A549 (cell line): ENCODE measurements around the gene PRDM10. TPM values are rescaled to one million over a fixed set of nuclear protein-coding genes. Genes with fewer than 3 reads are reported as not detected.

Source experiments
- ATAC-seq, 2 experiments: fragments of 200-7000 bp in 1 of 2; fragments of >200 bp in 1 of 2; cut with Nextera tagmentation in 1 of 2; cut with Tn5 transposase in 1 of 2; 3 replicates each; pipeline versions ENCODE4 v1.8.0 to v1.9.1; 2018 to 2020; ENCODE audit warnings: mild to moderate bottlenecking in 1 of 2, moderate library complexity in 1 of 2
- CTCF ChIA-PET: fragments of 300-600 bp; sonication (Branson Sonifier 250); formaldehyde crosslinking; extraction: SDS; loops from one replicate; lab custom pipeline; 2021; ENCODE audit warnings: antibody characterized with exemption, inconsistent platforms; lab: Yijun Ruan, JAX
- POLR2A ChIA-PET: fragments of 350-600 bp; formaldehyde crosslinking; extraction: SDS; loops from one replicate; lab custom pipeline; 2021; ENCODE audit warnings: antibody characterized with exemption, inconsistent platforms; lab: Yijun Ruan, JAX
- DNase-seq, 2 experiments: peaks; one replicate each; pipeline versions ENCODE4 v3.0.0 to v3.0.0-alpha.2; 2011 to 2016; ENCODE audit warnings: low read depth in 1 of 2, low spot score in 1 of 2
- FAIRE-seq: peaks from 2 replicates; lab custom pipeline; 2011; peaks lifted over from hg19 to GRCh38; lab: Jason Lieb, UNC
- H3K27ac ChIP-seq, 2 experiments: fragments of >200 bp; sonication (Bioruptor Twin); formaldehyde crosslinking; 3 replicates each; pipeline ENCODE4 v1.5.1; 2016 to 2017
- H3K4me1 ChIP-seq: fragments of >200 bp; sonication (Bioruptor Twin); formaldehyde crosslinking; 3 replicates; pipeline ENCODE4 v1.6.1; 2016
- H3K4me2 ChIP-seq: fragments of >200 bp; sonication (Bioruptor Twin); formaldehyde crosslinking; 3 replicates; pipeline ENCODE4 v1.6.1; 2016
- H3K4me3 ChIP-seq: fragments of >200 bp; sonication (Bioruptor Twin); formaldehyde crosslinking; 3 replicates; pipeline ENCODE4 v1.5.1; 2016
- H3K9me3 ChIP-seq: fragments of >200 bp; sonication (Bioruptor Twin); formaldehyde crosslinking; 3 replicates; pipeline ENCODE4 v1.6.1; 2016
- BHLHE40 ChIP-seq: IDR thresholded peaks from 2 replicates; pipeline ENCODE4 v1.6.1; 2012; ENCODE audit warnings: low read depth, low read length, inconsistent platforms
- CBX2 ChIP-seq: fragments of 200-600 bp; sonication (generic); IDR thresholded peaks from 2 replicates; pipeline ENCODE4 v1.6.1; 2016; ENCODE audit warnings: low read depth, mild to moderate bottlenecking, borderline replicate concordance
- CBX8 ChIP-seq: fragments of 200-600 bp; sonication (generic); IDR thresholded peaks from 2 replicates; pipeline ENCODE4 v1.6.1; 2016
- CHD2 ChIP-seq: fragments of 150-350 bp; IDR thresholded peaks from 2 replicates; pipeline ENCODE4 v1.6.1; 2014; ENCODE audit warnings: low read length; ENCODE audit not compliant: partially characterized antibody
- CHD4 ChIP-seq: fragments of 200-600 bp; sonication (generic); IDR thresholded peaks from 2 replicates; pipeline ENCODE4 v1.6.1; 2016; ENCODE audit warnings: antibody characterized with exemption, mild to moderate bottlenecking, borderline replicate concordance
- EHMT2 ChIP-seq: fragments of 200-600 bp; sonication (generic); IDR thresholded peaks from 2 replicates; pipeline ENCODE4 v1.6.1; 2016; ENCODE audit warnings: antibody characterized with exemption, low read depth, mild to moderate bottlenecking, moderate library complexity
- FOSL2 ChIP-seq, 2 experiments: fragments of 450-650 bp in 1 of 2; fragments of >200 bp in 1 of 2; sonication (Bioruptor Twin) in 1 of 2; formaldehyde crosslinking; IDR thresholded peaks; 2 replicates each; pipeline versions ENCODE4 v1.5.0 to v1.6.1; 2016 to 2020; ENCODE audit warnings: mild to moderate bottlenecking in 1 of 2, moderate library complexity in 1 of 2
- FOXS1 ChIP-seq: fragments of 250-450 bp; sonication (Bioruptor Pico); IDR thresholded peaks from 2 replicates; pipeline ENCODE4 v1.5.0; 2020; ENCODE audit warnings: mild to moderate bottlenecking, moderate library complexity
- KDM1A ChIP-seq: fragments of 200-600 bp; sonication (generic); IDR thresholded peaks from 2 replicates; pipeline ENCODE4 v1.6.1; 2016; ENCODE audit warnings: low read depth, mild to moderate bottlenecking
- MAZ ChIP-seq: fragments of 150-350 bp; IDR thresholded peaks from 2 replicates; pipeline ENCODE4 v1.6.1; 2014; ENCODE audit warnings: antibody characterized with exemption, low read depth, low read length, borderline replicate concordance
- MYC ChIP-seq: IDR thresholded peaks from 2 replicates; pipeline ENCODE4 v1.6.1; 2012; ENCODE audit warnings: mild to moderate bottlenecking, inconsistent platforms, low read length, improper control_type of control experiment, borderline replicate concordance
- NFE2L2 ChIP-seq: fragments of 150-350 bp; conservative IDR thresholded peaks from 2 replicates; pipeline ENCODE4 v1.6.1; 2014; ENCODE audit warnings: low read length
- NPAS2 ChIP-seq: fragments of 250-450 bp; sonication (Bioruptor Pico); IDR thresholded peaks from 2 replicates; pipeline ENCODE4 v1.8.0; 2022; ENCODE audit warnings: mild to moderate bottlenecking, moderate library complexity, borderline replicate concordance
- POLR2A ChIP-seq: IDR thresholded peaks from 2 replicates; pipeline ENCODE4 v1.6.1; 2012; ENCODE audit warnings: mild to moderate bottlenecking, low read length
- POLR2AphosphoS2 ChIP-seq: conservative IDR thresholded peaks from 2 replicates; pipeline ENCODE4 v1.6.1; 2012; ENCODE audit warnings: low read length, improper control_type of control experiment, inconsistent platforms
- RFX5 ChIP-seq: fragments of 450-650 bp; IDR thresholded peaks from 2 replicates; pipeline ENCODE4 v1.7.1; 2014; ENCODE audit warnings: antibody characterized with exemption, mild to moderate bottlenecking, moderate library complexity
- RNF2 ChIP-seq: fragments of 200-600 bp; sonication (generic); IDR thresholded peaks from 2 replicates; pipeline ENCODE4 v1.6.1; 2016; ENCODE audit warnings: low read depth, mild to moderate bottlenecking, antibody characterized with exemption, moderate library complexity, borderline replicate concordance
- SMC3 ChIP-seq: fragments of >200 bp; sonication (Bioruptor Twin); formaldehyde crosslinking; IDR thresholded peaks from 3 replicates; pipeline ENCODE4 v1.6.1; 2018; ENCODE audit warnings: inconsistent platforms
- ZFP36 ChIP-seq: fragments of 450-650 bp; IDR thresholded peaks from 2 replicates; pipeline ENCODE4 v1.6.1; 2014; ENCODE audit warnings: borderline replicate concordance; ENCODE audit not compliant: partially characterized antibody
- WGBS: methylation state at CpG from one replicate; pipeline ENCODE4 v1.1.6; 2017; ENCODE audit errors: missing lambda C conversion rate; 5-methylcytosine and 5-hydroxymethylcytosine counted together
- polyA plus RNA-seq, 4 experiments: library from polyadenylated mRNA; depleted of rRNA in 3 of 4; stranded (reverse); fragments of >200 nt; fragmentation: RNase III in 1 of 4; extraction: RNeasy Plus Mini Kit Qiagen cat#74134 plus additional on column Dnase treatment in 1 of 4; gene quantifications; 2 replicates in 3 of 4; 3 replicates in 1 of 4; pipeline ENCODE4 v1.2.3, GENCODE V29; 2011 to 2017
- TF ChIP-seq, protein P1 (sequence below): fragments of >200 bp; sonication (Bioruptor Twin); formaldehyde crosslinking; IDR thresholded peaks from 3 replicates; pipeline ENCODE4 v1.5.1; 2016
- TF ChIP-seq, protein P2 (sequence below): IDR thresholded peaks from 2 replicates; pipeline ENCODE4 v1.6.1; 2012
- TF ChIP-seq, protein P3 (sequence below): fragments of 250-450 bp; sonication (Bioruptor Pico); IDR thresholded peaks from 2 replicates; pipeline ENCODE4 v1.5.0; 2020; ENCODE audit warnings: low read depth, mild to moderate bottlenecking, moderate library complexity
- TF ChIP-seq, protein P4 (sequence below): fragments of >200 bp; sonication (Bioruptor Twin); formaldehyde crosslinking; IDR thresholded peaks from 2 replicates; pipeline ENCODE4 v1.6.1; 2016
- TF ChIP-seq, protein P5 (sequence below): IDR thresholded peaks from 2 replicates; pipeline ENCODE4 v1.6.1; 2012
- TF ChIP-seq, protein P6 (sequence below): fragments of >200 bp; sonication (Bioruptor Twin); formaldehyde crosslinking; IDR thresholded peaks from 3 replicates; pipeline ENCODE4 v1.6.1; 2016

Gene PRDM10
- polyA plus RNA-seq, 2 of the 4 experiments (the other 2 are of a cell fraction), result 3.1 to 4.0 TPM

DNA sequence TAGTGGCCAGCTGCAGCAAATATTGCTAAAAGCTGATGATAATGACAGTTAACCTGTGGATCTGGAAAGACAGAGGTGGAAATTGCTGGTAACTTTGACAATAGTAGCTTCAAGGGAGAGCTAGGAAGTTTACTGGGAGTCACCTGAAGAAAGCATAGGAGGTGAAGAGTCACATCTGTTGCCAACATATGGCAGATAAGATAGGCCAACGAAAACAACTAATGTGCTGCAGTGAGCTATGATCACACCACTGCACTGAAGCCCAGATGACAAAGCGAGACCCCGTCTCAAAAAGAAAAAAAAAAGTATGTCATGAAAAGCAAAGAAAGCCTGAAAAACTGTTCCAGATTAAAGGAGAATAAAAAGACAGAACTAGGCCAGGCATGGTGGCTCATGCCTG is 4.3 kb upstream of the PRDM10 start:
- FAIRE-seq (no peak), DNase-seq (no peak), ATAC-seq (no peak)
- CTCF ChIA-PET, result interaction anchor here (0.8 kb wide), 1 partner anchor 125 kb away, joined by 3 read pairs; no protein-coding TSS in a partner anchor
- H3K4me3 ChIP-seq, result no peak overlapping the region
- POLR2A ChIA-PET, result no interaction called here
- H3K4me2 ChIP-seq, result no peak overlapping the region
- H3K27ac ChIP-seq, result no peak overlapping the region
- 80% methylated on average over 3 of the region's 3 CpGs for WGBS
- peaks cover 6% of the 10 kb centered on the region; the same call in 2 of the 3 replicates for H3K4me1 ChIP-seq
- TF ChIP-seq, protein P1, sequence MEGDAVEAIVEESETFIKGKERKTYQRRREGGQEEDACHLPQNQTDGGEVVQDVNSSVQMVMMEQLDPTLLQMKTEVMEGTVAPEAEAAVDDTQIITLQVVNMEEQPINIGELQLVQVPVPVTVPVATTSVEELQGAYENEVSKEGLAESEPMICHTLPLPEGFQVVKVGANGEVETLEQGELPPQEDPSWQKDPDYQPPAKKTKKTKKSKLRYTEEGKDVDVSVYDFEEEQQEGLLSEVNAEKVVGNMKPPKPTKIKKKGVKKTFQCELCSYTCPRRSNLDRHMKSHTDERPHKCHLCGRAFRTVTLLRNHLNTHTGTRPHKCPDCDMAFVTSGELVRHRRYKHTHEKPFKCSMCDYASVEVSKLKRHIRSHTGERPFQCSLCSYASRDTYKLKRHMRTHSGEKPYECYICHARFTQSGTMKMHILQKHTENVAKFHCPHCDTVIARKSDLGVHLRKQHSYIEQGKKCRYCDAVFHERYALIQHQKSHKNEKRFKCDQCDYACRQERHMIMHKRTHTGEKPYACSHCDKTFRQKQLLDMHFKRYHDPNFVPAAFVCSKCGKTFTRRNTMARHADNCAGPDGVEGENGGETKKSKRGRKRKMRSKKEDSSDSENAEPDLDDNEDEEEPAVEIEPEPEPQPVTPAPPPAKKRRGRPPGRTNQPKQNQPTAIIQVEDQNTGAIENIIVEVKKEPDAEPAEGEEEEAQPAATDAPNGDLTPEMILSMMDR, result no peak
- TF ChIP-seq RNF2 (no peak), FOXS1 (CRISPR knock-in tag) (no peak)
- no peaks in the 10 kb centered on the region for H3K9me3 ChIP-seq

DNA sequence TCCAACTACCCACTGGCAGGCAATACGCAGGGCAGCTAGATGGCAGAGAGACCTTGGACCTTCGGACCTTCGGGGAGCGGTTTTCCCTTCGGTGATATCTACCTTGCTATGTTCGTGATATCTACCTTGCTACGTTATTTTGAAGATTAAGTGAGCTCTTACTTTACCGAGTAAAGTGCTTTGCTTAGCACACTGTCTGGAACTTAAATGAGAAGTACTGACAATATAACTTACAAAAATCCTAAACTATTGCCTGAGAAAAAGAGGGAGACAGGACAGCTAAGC is 1.0 kb upstream of the PRDM10 start:
- 1% methylated on average over 8 of the region's 8 CpGs for WGBS
- Histone ChIP-seq H3K27ac (peak overlapping the region; percentile 99 to 100), H3K4me1 (peaks cover 19% of the 10 kb centered on the region), H3K4me2 (peak overlapping the region; percentile 74), H3K9me3 (no peaks in the 10 kb centered on the region), H3K4me3 (peak overlapping the region; percentile 63)
- ATAC-seq (no peak), DNase-seq (no peak), FAIRE-seq (no peak)
- no peak for TF ChIP-seq FOXS1 (CRISPR knock-in tag)
- POLR2A ChIA-PET, result interaction anchor here (0.6 to 3.2 kb wide), 10 partner anchors 11 to 142 kb away, joined by 3 to 53 read pairs (median 12); partner anchors contain the start of gene APLP2
- CTCF ChIA-PET, result interaction anchor here (0.8 to 1.5 kb wide), 6 partner anchors 26 to 128 kb away, joined by 3 to 6 read pairs (median 4); no protein-coding TSS in a partner anchor

DNA sequence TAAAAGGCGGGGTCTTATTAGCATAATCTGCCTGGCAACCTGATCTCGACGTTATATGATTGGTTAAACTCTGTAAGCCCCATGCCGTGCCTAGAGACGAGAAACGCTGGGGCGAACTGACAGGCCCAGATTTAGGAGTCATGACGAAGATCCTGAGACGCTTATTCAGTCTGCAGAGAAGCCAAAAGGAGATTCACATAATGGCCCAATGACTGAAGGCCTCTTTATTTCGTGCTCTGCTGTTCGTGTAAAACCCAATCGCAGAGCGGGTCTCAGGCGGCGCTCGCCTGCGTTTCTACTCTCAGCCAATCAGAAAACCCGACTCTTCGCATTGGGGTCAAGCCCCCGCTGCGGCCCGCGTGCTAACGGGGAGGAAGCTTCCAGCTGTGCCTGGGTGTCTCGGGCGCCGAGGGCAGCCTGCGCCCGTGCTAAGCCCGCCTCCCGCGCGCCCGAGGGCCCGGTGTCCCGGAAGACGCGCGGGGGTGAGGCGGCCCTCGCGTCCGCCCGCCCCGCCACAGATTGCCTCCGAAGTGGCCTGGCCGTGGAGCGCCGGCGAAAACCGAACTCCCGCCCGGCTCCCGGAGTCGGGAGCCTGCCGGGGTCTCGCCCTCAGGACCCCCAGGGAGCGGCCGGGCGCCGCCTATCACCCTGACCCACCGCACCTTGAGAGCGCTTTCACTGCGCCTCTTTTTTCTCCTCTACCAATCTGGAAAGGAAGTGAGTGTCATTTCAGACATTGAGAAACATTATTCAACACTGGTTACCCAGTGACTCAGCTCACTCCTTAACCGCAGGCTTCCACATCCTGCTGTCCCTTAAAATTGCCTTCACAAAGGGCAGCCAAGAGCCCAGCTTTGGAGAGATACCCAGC is 446 bp upstream of the PRDM10 start:
- ATAC-seq, result peak; percentile 85 to 89
- WGBS, result 3% methylated on average over 31 of the region's 65 CpGs
- Histone ChIP-seq H3K27ac (peak overlapping the region; percentile 99 to 100), H3K9me3 (no peaks in the 10 kb centered on the region), H3K4me3 (peak overlapping the region; percentile 63), H3K4me1 (peaks cover 19% of the 10 kb centered on the region), H3K4me2 (peak overlapping the region; percentile 74)
- ChIA-PET POLR2A (interaction anchor here (0.5 to 3.2 kb wide), 37 partner anchors 11 to 1609 kb away, joined by 3 to 53 read pairs (median 4); partner anchors contain the start of gene APLP2), CTCF (interaction anchor here (0.8 to 1.5 kb wide), 6 partner anchors 26 to 129 kb away, joined by 3 to 6 read pairs (median 4); no protein-coding TSS in a partner anchor)
- peak; percentile 94 to 95 for DNase-seq
- no peak for FAIRE-seq
- TF ChIP-seq POLR2A, result peak; percentile 36; the same call in 1 of the 2 replicates
- TF ChIP-seq, protein P2, sequence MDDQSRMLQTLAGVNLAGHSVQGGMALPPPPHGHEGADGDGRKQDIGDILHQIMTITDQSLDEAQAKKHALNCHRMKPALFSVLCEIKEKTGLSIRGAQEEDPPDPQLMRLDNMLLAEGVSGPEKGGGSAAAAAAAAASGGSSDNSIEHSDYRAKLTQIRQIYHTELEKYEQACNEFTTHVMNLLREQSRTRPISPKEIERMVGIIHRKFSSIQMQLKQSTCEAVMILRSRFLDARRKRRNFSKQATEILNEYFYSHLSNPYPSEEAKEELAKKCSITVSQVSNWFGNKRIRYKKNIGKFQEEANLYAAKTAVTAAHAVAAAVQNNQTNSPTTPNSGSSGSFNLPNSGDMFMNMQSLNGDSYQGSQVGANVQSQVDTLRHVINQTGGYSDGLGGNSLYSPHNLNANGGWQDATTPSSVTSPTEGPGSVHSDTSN, result 0 out of 2 replicates have a peak, but pooled peaks have one; percentile 40
- TF ChIP-seq CHD4, result no peak
- TF ChIP-seq RFX5, result peak; percentile 99
- no peak for TF ChIP-seq EHMT2
- TF ChIP-seq, protein P3, sequence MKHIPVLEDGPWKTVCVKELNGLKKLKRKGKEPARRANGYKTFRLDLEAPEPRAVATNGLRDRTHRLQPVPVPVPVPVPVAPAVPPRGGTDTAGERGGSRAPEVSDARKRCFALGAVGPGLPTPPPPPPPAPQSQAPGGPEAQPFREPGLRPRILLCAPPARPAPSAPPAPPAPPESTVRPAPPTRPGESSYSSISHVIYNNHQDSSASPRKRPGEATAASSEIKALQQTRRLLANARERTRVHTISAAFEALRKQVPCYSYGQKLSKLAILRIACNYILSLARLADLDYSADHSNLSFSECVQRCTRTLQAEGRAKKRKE, result peak; percentile 8; the same call in 1 of the 2 replicates
- TF ChIP-seq CHD2, result no peak
- TF ChIP-seq KDM1A, result no peak
- no peak for TF ChIP-seq CBX2
- TF ChIP-seq, protein P4, sequence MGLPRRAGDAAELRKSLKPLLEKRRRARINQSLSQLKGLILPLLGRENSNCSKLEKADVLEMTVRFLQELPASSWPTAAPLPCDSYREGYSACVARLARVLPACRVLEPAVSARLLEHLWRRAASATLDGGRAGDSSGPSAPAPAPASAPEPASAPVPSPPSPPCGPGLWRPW, result no peak
- TF ChIP-seq FOSL2 (IDR thresholded peaks at IDR 0.05), result no peak
- TF ChIP-seq FOSL2 (CRISPR knock-in tag; IDR thresholded peaks at IDR 0.05), result peak; percentile 60
- no peak for TF ChIP-seq CBX8
- TF ChIP-seq MYC, result peak; percentile 63; the same call in 1 of the 2 replicates
- TF ChIP-seq NPAS2 (CRISPR knock-in tag), result no peak
- TF ChIP-seq SMC3, result no peak; the same call in 2 of the 3 replicates
- TF ChIP-seq ZFP36, result no peak
- TF ChIP-seq NFE2L2, result no peak
- TF ChIP-seq, protein P5, sequence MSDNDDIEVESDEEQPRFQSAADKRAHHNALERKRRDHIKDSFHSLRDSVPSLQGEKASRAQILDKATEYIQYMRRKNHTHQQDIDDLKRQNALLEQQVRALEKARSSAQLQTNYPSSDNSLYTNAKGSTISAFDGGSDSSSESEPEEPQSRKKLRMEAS, result peak; percentile 92
- TF ChIP-seq MAZ, result no peak
- TF ChIP-seq POLR2AphosphoS2, result no peak
- TF ChIP-seq BHLHE40, result 0 out of 2 replicates have a peak, but pooled peaks have one; percentile 20
- TF ChIP-seq, protein P6, sequence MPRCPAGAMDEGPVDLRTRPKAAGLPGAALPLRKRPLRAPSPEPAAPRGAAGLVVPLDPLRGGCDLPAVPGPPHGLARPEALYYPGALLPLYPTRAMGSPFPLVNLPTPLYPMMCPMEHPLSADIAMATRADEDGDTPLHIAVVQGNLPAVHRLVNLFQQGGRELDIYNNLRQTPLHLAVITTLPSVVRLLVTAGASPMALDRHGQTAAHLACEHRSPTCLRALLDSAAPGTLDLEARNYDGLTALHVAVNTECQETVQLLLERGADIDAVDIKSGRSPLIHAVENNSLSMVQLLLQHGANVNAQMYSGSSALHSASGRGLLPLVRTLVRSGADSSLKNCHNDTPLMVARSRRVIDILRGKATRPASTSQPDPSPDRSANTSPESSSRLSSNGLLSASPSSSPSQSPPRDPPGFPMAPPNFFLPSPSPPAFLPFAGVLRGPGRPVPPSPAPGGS, result peak; percentile 75; the same call in 2 of the 3 replicates
